A549 (cell line): ENCODE measurements around the gene MVP. TPM values are rescaled to one million over a fixed set of nuclear protein-coding genes. Genes with fewer than 3 reads are reported as not detected.

ENCODE experiments used
- ATAC-seq, 2 experiments: fragments of 200-7000 bp in 1 of 2; fragments of >200 bp in 1 of 2; cut with Nextera tagmentation in 1 of 2; cut with Tn5 transposase in 1 of 2; 3 replicates each; pipeline versions ENCODE4 v1.8.0 to v1.9.1; 2018 to 2020; ENCODE audit warnings: mild to moderate bottlenecking in 1 of 2, moderate library complexity in 1 of 2
- CTCF ChIA-PET: fragments of 300-600 bp; sonication (Branson Sonifier 250); formaldehyde crosslinking; extraction: SDS; loops from one replicate; lab custom pipeline; 2021; ENCODE audit warnings: antibody characterized with exemption, inconsistent platforms; lab: Yijun Ruan, JAX
- POLR2A ChIA-PET: fragments of 350-600 bp; formaldehyde crosslinking; extraction: SDS; loops from one replicate; lab custom pipeline; 2021; ENCODE audit warnings: antibody characterized with exemption, inconsistent platforms; lab: Yijun Ruan, JAX
- DNase-seq, 2 experiments: peaks; one replicate each; pipeline versions ENCODE4 v3.0.0 to v3.0.0-alpha.2; 2011 to 2016; ENCODE audit warnings: low read depth in 1 of 2, low spot score in 1 of 2
- FAIRE-seq: peaks from 2 replicates; lab custom pipeline; 2011; peaks lifted over from hg19 to GRCh38; lab: Jason Lieb, UNC
- H3K27ac ChIP-seq, 2 experiments: fragments of >200 bp; sonication (Bioruptor Twin); formaldehyde crosslinking; 3 replicates each; pipeline ENCODE4 v1.5.1; 2016 to 2017
- H3K4me1 ChIP-seq: fragments of >200 bp; sonication (Bioruptor Twin); formaldehyde crosslinking; 3 replicates; pipeline ENCODE4 v1.6.1; 2016
- H3K4me2 ChIP-seq: fragments of >200 bp; sonication (Bioruptor Twin); formaldehyde crosslinking; 3 replicates; pipeline ENCODE4 v1.6.1; 2016
- H3K4me3 ChIP-seq: fragments of >200 bp; sonication (Bioruptor Twin); formaldehyde crosslinking; 3 replicates; pipeline ENCODE4 v1.5.1; 2016
- H3K9me3 ChIP-seq: fragments of >200 bp; sonication (Bioruptor Twin); formaldehyde crosslinking; 3 replicates; pipeline ENCODE4 v1.6.1; 2016
- CEBPB ChIP-seq, 2 experiments: fragments of >200 bp in 1 of 2; sonication (Bioruptor Twin) in 1 of 2; formaldehyde crosslinking in 1 of 2; IDR thresholded peaks; 2 replicates each; pipeline ENCODE4 v1.6.1; 2012 to 2016
- CTCF ChIP-seq: fragments of >200 bp; sonication (Bioruptor Twin); formaldehyde crosslinking; IDR thresholded peaks from 3 replicates; pipeline ENCODE4 v1.5.1; 2016
- EHF ChIP-seq: fragments of 250-450 bp; sonication (Bioruptor Pico); IDR thresholded peaks from 2 replicates; pipeline ENCODE4 v1.5.0; 2020; ENCODE audit warnings: mild to moderate bottlenecking
- EHMT2 ChIP-seq: fragments of 200-600 bp; sonication (generic); IDR thresholded peaks from 2 replicates; pipeline ENCODE4 v1.6.1; 2016; ENCODE audit warnings: antibody characterized with exemption, low read depth, mild to moderate bottlenecking, moderate library complexity
- FOXS1 ChIP-seq: fragments of 250-450 bp; sonication (Bioruptor Pico); IDR thresholded peaks from 2 replicates; pipeline ENCODE4 v1.5.0; 2020; ENCODE audit warnings: mild to moderate bottlenecking, moderate library complexity
- HEYL ChIP-seq: fragments of 250-450 bp; sonication (Bioruptor Pico); IDR thresholded peaks from 2 replicates; pipeline ENCODE4 v1.8.0; 2021; ENCODE audit warnings: mild to moderate bottlenecking, moderate library complexity
- JUN ChIP-seq, 2 experiments: fragments of >200 bp; sonication (Bioruptor Twin); formaldehyde crosslinking; IDR thresholded peaks; 2 replicates in 1 of 2; 3 replicates in 1 of 2; pipeline ENCODE4 v1.6.1; 2016 to 2017
- KDM1A ChIP-seq: fragments of 200-600 bp; sonication (generic); IDR thresholded peaks from 2 replicates; pipeline ENCODE4 v1.6.1; 2016; ENCODE audit warnings: low read depth, mild to moderate bottlenecking
- KDM5A ChIP-seq: fragments of 200-600 bp; sonication (generic); IDR thresholded peaks from 2 replicates; pipeline ENCODE4 v1.6.1; 2016; ENCODE audit warnings: antibody characterized with exemption, mild to moderate bottlenecking
- NFE2L2 ChIP-seq: fragments of 150-350 bp; conservative IDR thresholded peaks from 2 replicates; pipeline ENCODE4 v1.6.1; 2014; ENCODE audit warnings: low read length
- NPAS2 ChIP-seq: fragments of 250-450 bp; sonication (Bioruptor Pico); IDR thresholded peaks from 2 replicates; pipeline ENCODE4 v1.8.0; 2022; ENCODE audit warnings: mild to moderate bottlenecking, moderate library complexity, borderline replicate concordance
- PHF8 ChIP-seq: fragments of 200-600 bp; sonication (generic); IDR thresholded peaks from 2 replicates; pipeline ENCODE4 v1.6.1; 2016; ENCODE audit warnings: low read depth, mild to moderate bottlenecking, antibody characterized with exemption, moderate library complexity, borderline replicate concordance
- POLR2A ChIP-seq: IDR thresholded peaks from 2 replicates; pipeline ENCODE4 v1.6.1; 2012; ENCODE audit warnings: mild to moderate bottlenecking, low read length
- RAD21 ChIP-seq, 2 experiments: fragments of >200 bp in 1 of 2; sonication (Bioruptor Twin) in 1 of 2; formaldehyde crosslinking in 1 of 2; IDR thresholded peaks in 1 of 2; conservative IDR thresholded peaks in 1 of 2; 2 replicates in 1 of 2; 3 replicates in 1 of 2; pipeline ENCODE4 v1.6.1; 2012 to 2018; ENCODE audit warnings: inconsistent platforms in 1 of 2
- SMC3 ChIP-seq: fragments of >200 bp; sonication (Bioruptor Twin); formaldehyde crosslinking; IDR thresholded peaks from 3 replicates; pipeline ENCODE4 v1.6.1; 2018; ENCODE audit warnings: inconsistent platforms
- WGBS: methylation state at CpG from one replicate; pipeline ENCODE4 v1.1.6; 2017; ENCODE audit errors: missing lambda C conversion rate; 5-methylcytosine and 5-hydroxymethylcytosine counted together
- polyA plus RNA-seq, 4 experiments: library from polyadenylated mRNA; depleted of rRNA in 3 of 4; stranded (reverse); fragments of >200 nt; fragmentation: RNase III in 1 of 4; extraction: RNeasy Plus Mini Kit Qiagen cat#74134 plus additional on column Dnase treatment in 1 of 4; gene quantifications; 2 replicates in 3 of 4; 3 replicates in 1 of 4; pipeline ENCODE4 v1.2.3, GENCODE V29; 2011 to 2017
- TF ChIP-seq, protein P1 (sequence below): IDR thresholded peaks from 2 replicates; pipeline ENCODE4 v1.6.1; 2012; ENCODE audit warnings: low read depth, borderline replicate concordance
- TF ChIP-seq, protein P2 (sequence below): IDR thresholded peaks from 2 replicates; pipeline ENCODE4 v1.6.1; 2012
- TF ChIP-seq, protein P3 (sequence below): fragments of >200 bp; sonication (Bioruptor Twin); formaldehyde crosslinking; IDR thresholded peaks from 3 replicates; pipeline ENCODE4 v1.6.1; 2016

MVP gene
- polyA plus RNA-seq, 2 of the 4 experiments (the other 2 are of a cell fraction): 73.3 to 106 TPM

DNA sequence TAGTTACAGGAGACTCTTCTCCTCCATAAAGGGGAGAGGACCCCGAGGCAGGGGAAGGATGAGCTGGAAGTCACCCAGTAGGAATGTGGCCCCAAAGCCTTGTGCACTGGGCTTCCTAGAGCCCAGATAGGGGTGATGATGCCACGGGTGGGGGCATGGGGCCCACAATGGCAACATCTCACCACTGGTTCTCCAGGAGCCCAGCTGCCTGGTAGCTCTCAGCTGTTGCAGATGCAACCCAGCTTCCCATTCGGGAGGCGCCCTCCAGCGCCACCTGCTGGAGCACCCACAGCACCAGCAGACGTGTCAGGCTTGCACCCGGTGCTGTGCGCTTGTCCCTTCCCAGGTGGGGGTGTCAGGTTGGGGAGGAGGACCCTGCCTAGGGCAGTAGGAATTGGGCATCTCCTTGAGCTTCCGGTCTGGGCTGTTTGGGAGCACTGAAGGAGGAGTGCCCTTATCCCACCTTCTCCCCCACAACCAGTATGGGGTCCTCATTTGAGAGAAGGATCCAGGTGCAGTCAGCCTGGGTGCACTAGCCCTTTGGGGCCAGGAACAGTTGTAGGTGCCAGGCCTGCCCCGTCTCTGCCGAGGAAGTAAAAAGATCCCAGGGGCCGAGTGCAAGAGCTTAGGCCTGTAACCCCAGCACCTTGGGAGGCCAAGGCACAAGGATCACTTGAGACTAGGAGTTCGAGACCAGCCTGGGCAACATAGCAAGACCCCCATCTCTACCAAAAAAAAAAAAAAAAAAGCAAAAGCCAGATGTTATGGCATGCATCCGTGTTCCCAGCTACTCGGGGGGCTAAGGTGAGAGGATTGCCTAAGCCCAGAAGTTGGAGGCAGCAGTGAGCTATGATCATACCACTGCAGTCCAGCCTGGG lies 28.4 kb downstream of the MVP start:
- H3K27ac ChIP-seq: no peak overlapping the region
- WGBS: 37% methylated on average over 15 of the region's 15 CpGs
- no peaks in the 10 kb centered on the region for H3K9me3 ChIP-seq
- POLR2A ChIA-PET: interaction anchor here (0.6 to 1.2 kb wide), 5 partner anchors 26 to 41 kb away, joined by 3 to 9 read pairs (median 4); partner anchors contain the start of genes MVP and PAGR1
- no peaks in the 10 kb centered on the region for H3K4me1 ChIP-seq
- DNase-seq: peak; percentile 77 to 81
- CTCF ChIA-PET: interaction anchor here (0.5 to 26.2 kb wide), 49 partner anchors 11 to 195 kb away, joined by 3 to 568 read pairs (median 4); partner anchors contain the start of genes C16orf92, CDIPT, HIRIP3 and INO80E
- TF ChIP-seq JUN (IDR thresholded peaks at IDR 0.05) (0 out of 5 replicates have a peak, but pooled peaks of 1 of the 2 experiments have one; percentile 19), CTCF (peak; percentile 89), PHF8 (no peak), NPAS2 (CRISPR knock-in tag) (no peak), POLR2A (no peak), NFE2L2 (no peak), FOXS1 (CRISPR knock-in tag) (no peak), RAD21 (conservative IDR thresholded peaks at IDR 0.05 in 1 of 2, IDR thresholded peaks at IDR 0.05 in 1 of 2) (peak; percentile 78 to 86), SMC3 (peak; percentile 90), HEYL (CRISPR knock-in tag) (no peak)
- TF ChIP-seq, protein P1, sequence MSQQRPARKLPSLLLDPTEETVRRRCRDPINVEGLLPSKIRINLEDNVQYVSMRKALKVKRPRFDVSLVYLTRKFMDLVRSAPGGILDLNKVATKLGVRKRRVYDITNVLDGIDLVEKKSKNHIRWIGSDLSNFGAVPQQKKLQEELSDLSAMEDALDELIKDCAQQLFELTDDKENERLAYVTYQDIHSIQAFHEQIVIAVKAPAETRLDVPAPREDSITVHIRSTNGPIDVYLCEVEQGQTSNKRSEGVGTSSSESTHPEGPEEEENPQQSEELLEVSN: no peak
- TF ChIP-seq, all 56 proteins: peak for 4
- Histone ChIP-seq H3K4me3 (no peak overlapping the region), H3K4me2 (no peak overlapping the region)
- ATAC-seq (peak; percentile 92 to 95), FAIRE-seq (no peak)

DNA sequence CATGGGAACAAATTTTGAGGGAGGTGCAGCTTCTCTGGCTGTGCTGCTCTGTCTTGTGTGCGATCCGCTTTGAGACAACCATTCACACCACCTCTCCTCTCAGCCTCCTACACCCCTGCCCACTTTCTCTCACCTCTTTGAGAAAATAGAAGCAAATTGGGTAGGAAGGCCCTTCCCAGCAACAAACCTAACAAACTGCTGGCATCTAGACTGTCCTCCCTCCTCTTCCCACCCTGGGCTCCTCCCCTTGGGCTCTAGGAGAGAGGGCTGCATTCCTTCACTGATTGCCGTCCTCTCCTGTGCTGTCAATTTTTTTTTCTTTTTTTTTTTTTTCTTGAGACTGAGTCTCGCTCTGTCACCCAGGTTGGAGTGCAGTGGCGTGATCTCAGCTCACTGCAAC lies 29.2 kb downstream of the MVP start:
- FAIRE-seq (no peak), ATAC-seq (no peak), DNase-seq (no peak)
- ChIA-PET CTCF (interaction anchor here (0.7 to 26.2 kb wide), 22 partner anchors 10 to 182 kb away, joined by 3 to 568 read pairs (median 6); partner anchors contain the start of genes C16orf92, CDIPT, KIF22 and MAZ), POLR2A (no interaction called here)
- H3K4me3 ChIP-seq: no peak overlapping the region
- no peak overlapping the region for H3K4me2 ChIP-seq
- no peaks in the 10 kb centered on the region for H3K4me1 ChIP-seq
- H3K27ac ChIP-seq: no peak overlapping the region
- no peaks in the 10 kb centered on the region for H3K9me3 ChIP-seq
- WGBS: 93% methylated on average over 5 of the region's 5 CpGs
- TF ChIP-seq EHMT2: no peak
- TF ChIP-seq, protein P2, sequence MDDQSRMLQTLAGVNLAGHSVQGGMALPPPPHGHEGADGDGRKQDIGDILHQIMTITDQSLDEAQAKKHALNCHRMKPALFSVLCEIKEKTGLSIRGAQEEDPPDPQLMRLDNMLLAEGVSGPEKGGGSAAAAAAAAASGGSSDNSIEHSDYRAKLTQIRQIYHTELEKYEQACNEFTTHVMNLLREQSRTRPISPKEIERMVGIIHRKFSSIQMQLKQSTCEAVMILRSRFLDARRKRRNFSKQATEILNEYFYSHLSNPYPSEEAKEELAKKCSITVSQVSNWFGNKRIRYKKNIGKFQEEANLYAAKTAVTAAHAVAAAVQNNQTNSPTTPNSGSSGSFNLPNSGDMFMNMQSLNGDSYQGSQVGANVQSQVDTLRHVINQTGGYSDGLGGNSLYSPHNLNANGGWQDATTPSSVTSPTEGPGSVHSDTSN: no peak
- TF ChIP-seq SMC3: no peak
- no peak for TF ChIP-seq KDM5A
- no peak for TF ChIP-seq CEBPB (IDR thresholded peaks at IDR 0.05)
- TF ChIP-seq KDM1A: no peak
- TF ChIP-seq, protein P3, sequence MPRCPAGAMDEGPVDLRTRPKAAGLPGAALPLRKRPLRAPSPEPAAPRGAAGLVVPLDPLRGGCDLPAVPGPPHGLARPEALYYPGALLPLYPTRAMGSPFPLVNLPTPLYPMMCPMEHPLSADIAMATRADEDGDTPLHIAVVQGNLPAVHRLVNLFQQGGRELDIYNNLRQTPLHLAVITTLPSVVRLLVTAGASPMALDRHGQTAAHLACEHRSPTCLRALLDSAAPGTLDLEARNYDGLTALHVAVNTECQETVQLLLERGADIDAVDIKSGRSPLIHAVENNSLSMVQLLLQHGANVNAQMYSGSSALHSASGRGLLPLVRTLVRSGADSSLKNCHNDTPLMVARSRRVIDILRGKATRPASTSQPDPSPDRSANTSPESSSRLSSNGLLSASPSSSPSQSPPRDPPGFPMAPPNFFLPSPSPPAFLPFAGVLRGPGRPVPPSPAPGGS: no peak
- TF ChIP-seq EHF (CRISPR knock-in tag): no peak
